Muscle of leg (tissue), 11 donors: Measurements from ENCODE around the gene APC2. TPM values are rescaled to one million over a fixed set of nuclear protein-coding genes. Genes with fewer than 3 reads are reported as not detected.

Experiments
- DNase-seq: peaks from one replicate; pipeline ENCODE4 v3.0.0; 2013
- H3K27ac ChIP-seq: one replicate; pipeline ENCODE4 v1.5.1; 2013; ENCODE audit warnings: mild to moderate bottlenecking, low read length, control low read depth
- H3K27me3 ChIP-seq: one replicate; pipeline ENCODE4 v1.6.1; 2013; ENCODE audit warnings: low read length; ENCODE audit not compliant: control insufficient read depth, insufficient read depth
- H3K36me3 ChIP-seq: one replicate; pipeline ENCODE4 v1.6.1; 2013; ENCODE audit warnings: low read length; ENCODE audit not compliant: control insufficient read depth, insufficient read depth
- H3K4me1 ChIP-seq: one replicate; pipeline ENCODE4 v1.6.1; 2013; ENCODE audit warnings: low read length; ENCODE audit not compliant: control insufficient read depth, insufficient read depth
- H3K4me3 ChIP-seq: one replicate; pipeline ENCODE4 v1.5.1; 2013; ENCODE audit warnings: low read length, control low read depth
- H3K9me3 ChIP-seq: replicated peaks from 2 replicates; pipeline ENCODE4 v1.6.1; 2013; ENCODE audit warnings: low read depth, low read length; ENCODE audit not compliant: control insufficient read depth
- WGBS: methylation state at CpG from one replicate; pipeline ENCODE4 v1.1.5; 2013; ENCODE audit warnings: missing lambda C conversion rate; ENCODE audit not compliant: insufficient coverage; 5-methylcytosine and 5-hydroxymethylcytosine counted together
- polyA plus RNA-seq, 8 donors: library from polyadenylated mRNA; unstranded; fragments of 120-200 nt; gene quantifications; one replicate each; pipeline versions ENCODE4 v1.2.1 to v1.2.3, GENCODE V29; 2013; ENCODE audit warnings: inconsistent platforms in 1 of 8, low replicate concordance in 1 of 8; ENCODE audit not compliant: insufficient read length in 8 of 8, insufficient read depth in 1 of 8
- total RNA-seq: library from RNA; stranded (reverse); fragments of 120-200 nt; gene quantifications from one replicate; pipeline ENCODE4 v1.2.4, GENCODE V29; 2013

APC2 gene
- total and polyA plus RNA-seq, 9 donors = 0.40 to 1.3 (median 1.1) TPM

GRCh38 chr19:1466461-1467214 is 16.7 kb downstream of the APC2 start:
- no peak overlapping the region for H3K27ac ChIP-seq
- H3K36me3 ChIP-seq = no peaks in the 10 kb centered on the region
- no peak overlapping the region for H3K4me3 ChIP-seq
- no peak for DNase-seq
- H3K27me3 ChIP-seq = peaks cover 73% of the 10 kb centered on the region
- H3K9me3 ChIP-seq = no peaks in the 10 kb centered on the region
- peaks cover 46% of the 10 kb centered on the region for H3K4me1 ChIP-seq
- WGBS = 15% methylated on average over 70 of the region's 70 CpGs

DNA sequence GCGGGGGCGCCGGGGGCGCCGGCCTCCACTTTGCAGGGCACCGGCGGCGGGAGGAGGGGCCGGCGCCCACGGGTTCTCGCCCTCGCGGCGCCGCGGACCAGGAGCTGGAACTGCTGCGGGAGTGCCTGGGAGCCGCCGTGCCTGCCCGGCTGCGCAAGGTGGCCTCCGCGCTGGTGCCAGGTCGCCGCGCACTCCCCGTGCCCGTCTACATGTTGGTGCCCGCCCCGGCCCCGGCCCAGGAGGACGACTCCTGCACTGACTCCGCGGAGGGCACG is 17.2 kb downstream of the APC2 start:
- DNase-seq = no peak
- Histone ChIP-seq H3K9me3 (no peaks in the 10 kb centered on the region), H3K36me3 (no peaks in the 10 kb centered on the region), H3K4me3 (no peak overlapping the region), H3K4me1 (peaks cover 50% of the 10 kb centered on the region), H3K27ac (no peak overlapping the region), H3K27me3 (peaks cover 78% of the 10 kb centered on the region)
- WGBS = 5% methylated on average over 36 of the region's 36 CpGs

- 1% methylated on average over 92 of the region's 92 CpGs for WGBS
- no peak for DNase-seq
- Histone ChIP-seq H3K4me3 (no peak overlapping the region), H3K36me3 (no peaks in the 10 kb centered on the region), H3K9me3 (no peaks in the 10 kb centered on the region), H3K4me1 (peaks cover 52% of the 10 kb centered on the region), H3K27me3 (peaks cover 83% of the 10 kb centered on the region), H3K27ac (no peak overlapping the region)
Measured at GRCh38 chr19:1467490-1468273, 17.8 kb downstream of the APC2 start.

DNA sequence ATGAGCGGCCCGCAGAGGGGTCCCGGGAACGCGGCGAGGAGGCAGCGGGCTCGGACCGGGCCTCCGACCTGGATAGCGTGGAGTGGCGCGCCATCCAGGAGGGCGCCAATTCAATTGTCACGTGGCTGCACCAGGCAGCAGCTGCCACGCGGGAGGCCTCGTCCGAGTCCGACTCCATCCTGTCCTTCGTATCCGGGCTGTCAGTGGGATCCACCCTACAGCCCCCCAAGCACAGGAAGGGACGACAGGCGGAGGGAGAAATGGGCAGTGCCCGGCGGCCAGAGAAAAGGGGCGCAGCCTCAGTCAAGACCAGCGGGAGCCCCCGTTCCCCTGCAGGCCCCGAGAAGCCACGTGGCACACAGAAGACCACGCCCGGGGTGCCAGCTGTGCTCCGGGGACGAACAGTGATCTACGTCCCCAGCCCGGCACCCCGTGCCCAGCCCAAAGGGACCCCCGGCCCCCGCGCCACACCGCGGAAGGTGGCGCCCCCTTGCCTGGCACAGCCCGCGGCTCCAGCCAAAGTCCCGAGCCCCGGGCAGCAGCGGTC is 18.4 kb downstream of the APC2 start:
- H3K27me3 ChIP-seq = peaks cover 90% of the 10 kb centered on the region
- no peak overlapping the region for H3K4me3 ChIP-seq
- no peak for DNase-seq
- WGBS = 4% methylated on average over 49 of the region's 49 CpGs
- H3K9me3 ChIP-seq = no peaks in the 10 kb centered on the region
- H3K36me3 ChIP-seq = no peaks in the 10 kb centered on the region
- H3K27ac ChIP-seq = no peak overlapping the region
- H3K4me1 ChIP-seq = peaks cover 53% of the 10 kb centered on the region

- peaks cover 90% of the 10 kb centered on the region for H3K27me3 ChIP-seq
- WGBS = under 1% methylated on average over 47 of the region's 47 CpGs
- H3K9me3 ChIP-seq = no peaks in the 10 kb centered on the region
- H3K4me3 ChIP-seq = no peak overlapping the region
- H3K27ac ChIP-seq = no peak overlapping the region
- H3K4me1 ChIP-seq = peaks cover 53% of the 10 kb centered on the region
- DNase-seq = no peak
- no peaks in the 10 kb centered on the region for H3K36me3 ChIP-seq
Measured at GRCh38 chr19:1468821-1469254, 18.9 kb downstream of the APC2 start.

- no peak for DNase-seq
- peaks cover 1% of the 10 kb centered on the region for H3K36me3 ChIP-seq
- no peak overlapping the region for H3K4me3 ChIP-seq
- no peak overlapping the region for H3K27ac ChIP-seq
- WGBS = under 1% methylated on average over 108 of the region's 117 CpGs
- peaks cover 93% of the 10 kb centered on the region for H3K27me3 ChIP-seq
- no peaks in the 10 kb centered on the region for H3K9me3 ChIP-seq
- H3K4me1 ChIP-seq = peaks cover 53% of the 10 kb centered on the region
Measured at GRCh38 chr19:1469255-1470054, 19.5 kb downstream of the APC2 start.

GRCh38 chr19:1470055-1470304 is 20.1 kb downstream of the APC2 start:
- Histone ChIP-seq H3K9me3 (no peaks in the 10 kb centered on the region), H3K27ac (no peak overlapping the region), H3K4me1 (peaks cover 52% of the 10 kb centered on the region), H3K27me3 (peaks cover 92% of the 10 kb centered on the region), H3K36me3 (peaks cover 6% of the 10 kb centered on the region), H3K4me3 (peak overlapping the region; percentile 2)
- 2% methylated on average over 22 of the region's 22 CpGs for WGBS
- DNase-seq = no peak

- H3K27me3 ChIP-seq = peaks cover 88% of the 10 kb centered on the region
- DNase-seq = no peak
- WGBS = under 1% methylated on average over 56 of the region's 67 CpGs
- no peaks in the 10 kb centered on the region for H3K9me3 ChIP-seq
- no peak overlapping the region for H3K27ac ChIP-seq
- peak overlapping the region; percentile 10 for H3K4me3 ChIP-seq
- H3K4me1 ChIP-seq = peaks cover 51% of the 10 kb centered on the region
- peaks cover 11% of the 10 kb centered on the region for H3K36me3 ChIP-seq
Measured at GRCh38 chr19:1470305-1471009, 20.5 kb downstream of the APC2 start.

GRCh38 chr19:1471010-1471514 is 21.1 kb downstream of the APC2 start:
- Histone ChIP-seq H3K9me3 (no peaks in the 10 kb centered on the region), H3K4me1 (peaks cover 48% of the 10 kb centered on the region), H3K27me3 (peaks cover 82% of the 10 kb centered on the region), H3K36me3 (peaks cover 17% of the 10 kb centered on the region), H3K4me3 (peak overlapping the region; percentile 10), H3K27ac (no peak overlapping the region)
- WGBS = under 1% methylated on average over 23 of the region's 28 CpGs
- no peak for DNase-seq
